ENCODE measurements around the gene ARHGAP10.

The ARHGAP10 gene

GRCh38 chr4:148120216-148120615, 388.3 kb downstream of the ARHGAP10 start:
- TF ChIP-seq CTCF (IDR thresholded peaks at IDR 0.05; ENCODE audit: borderline replicate concordance, extremely low read depth, low read length, poor library complexity, severe bottlenecking): no peak
- no peak for TF ChIP-seq EZH2 (IDR thresholded peaks at IDR 0.05; ENCODE audit: borderline replicate concordance, low read depth, low read length, severe bottlenecking)

More at GRCh38 chr4:148120216-148120615, 388.3 kb downstream of the ARHGAP10 start:
- H3K4me3 ChIP-seq (ENCODE audit: low read depth in 1 of 2, low read length in 2 of 2): no peak overlapping the region
- ATAC-seq (ENCODE audit: insufficient read depth, low read depth) (no peak), DNase-seq (no peak)
- peaks cover 7% of the 10 kb centered on the region for H3K9me3 ChIP-seq (ENCODE audit: insufficient read depth, low read length, severe bottlenecking)
- H4K20me1 ChIP-seq (ENCODE audit: insufficient read depth, low read length): no peaks in the 10 kb centered on the region
- H2AFZ ChIP-seq (ENCODE audit: low read depth, low read length): no peak overlapping the region
- no peak overlapping the region for H3K4me2 ChIP-seq (ENCODE audit: insufficient read depth, low read length)
- H3K79me2 ChIP-seq (ENCODE audit: insufficient read depth, low read length): no peaks in the 10 kb centered on the region
- H3K36me3 ChIP-seq (ENCODE audit: insufficient read depth, low read length): no peaks in the 10 kb centered on the region
- no peaks in the 10 kb centered on the region for H3K4me1 ChIP-seq (ENCODE audit: insufficient read depth, low read length)
- no peaks in the 10 kb centered on the region for H3K27me3 ChIP-seq (ENCODE audit: insufficient read depth, low read length, poor library complexity)
- no peak overlapping the region for H3K27ac ChIP-seq (ENCODE audit: low read length)
- H3K9ac ChIP-seq (ENCODE audit: low read depth, low read length): no peak overlapping the region

Measured in DND-41 (cell line).